Panc1 (cell line): Measurements from ENCODE around the gene NCK1. TPM values are rescaled to one million over a fixed set of nuclear protein-coding genes. Genes with fewer than 3 reads are reported as not detected.

Experiments used
- ATAC-seq: fragments of 200-7000 bp; cut with Tn5 transposase; 2 replicates; pipeline ENCODE4 v1.9.1; 2020; ENCODE audit warnings: mild to moderate bottlenecking, moderate library complexity
- BruUV-seq: library from RNA; stranded (reverse); fragments of 400-500 nt; replicated peaks from 2 replicates; lab custom pipeline; 2021; lab: Mats Ljungman, UMichigan
- CTCF ChIA-PET: fragments of 300-600 bp; sonication (Branson Sonifier 250); formaldehyde crosslinking; loops from one replicate; lab custom pipeline; 2022; ENCODE audit warnings: antibody characterized with exemption; lab: Charles Lee
- POLR2A ChIA-PET: fragments of 300-600 bp; sonication (Branson Sonifier 250); formaldehyde crosslinking; loops from one replicate; lab custom pipeline; 2022; ENCODE audit warnings: antibody characterized with exemption; lab: Charles Lee
- DNase-seq: peaks from one replicate; pipeline ENCODE4 v3.0.0-alpha.2; 2010; ENCODE audit warnings: low read depth, low spot score
- H3K27ac ChIP-seq: 2 replicates; pipeline ENCODE4 v1.5.1; 2011; ENCODE audit warnings: mild to moderate bottlenecking, low read length, inconsistent platforms
- H3K27me3 ChIP-seq: fragments of 200-500 bp; sonication (Bioruptor generic); 2 replicates; pipeline ENCODE4 v1.6.0; 2014; ENCODE audit warnings: low read length, inconsistent platforms; ENCODE audit not compliant: control insufficient read depth, insufficient read depth
- H3K36me3 ChIP-seq: fragments of 200-500 bp; sonication (Bioruptor generic); 2 replicates; pipeline ENCODE4 v1.5.1; 2014; ENCODE audit warnings: inconsistent platforms, mild to moderate bottlenecking, low read length, moderate library complexity; ENCODE audit not compliant: control insufficient read depth, insufficient read depth
- H3K4me1 ChIP-seq: 2 replicates; pipeline ENCODE4 v1.5.1; 2011; ENCODE audit warnings: inconsistent platforms, mild to moderate bottlenecking, low read length, moderate library complexity; ENCODE audit not compliant: control insufficient read depth, insufficient read depth
- H3K4me3 ChIP-seq, 2 experiments: 2 replicates each; pipeline ENCODE4 v1.5.1; 2011 to 2012; ENCODE audit warnings: low read depth in 2 of 2, low read length in 2 of 2, mild to moderate bottlenecking in 2 of 2, inconsistent platforms in 1 of 2, moderate library complexity in 1 of 2
- H3K9me3 ChIP-seq: fragments of 200-500 bp; sonication (Bioruptor generic); 2 replicates; pipeline ENCODE4 v1.5.1; 2014; ENCODE audit warnings: low read depth, mild to moderate bottlenecking, inconsistent platforms, low read length, moderate library complexity; ENCODE audit not compliant: control insufficient read depth, insufficient read depth
- CTCF ChIP-seq: fragments of 450-650 bp; IDR thresholded peaks from 2 replicates; pipeline ENCODE4 v1.5.1; 2017; ENCODE audit warnings: mild to moderate bottlenecking
- POLR2AphosphoS5 ChIP-seq: IDR thresholded peaks from 2 replicates; pipeline ENCODE4 v1.6.1; 2012; ENCODE audit warnings: mild to moderate bottlenecking, low read depth, low read length, moderate library complexity
- REST ChIP-seq, 2 experiments: IDR thresholded peaks; 2 replicates each; pipeline ENCODE4 v1.6.1; 2011 to 2012; ENCODE audit warnings: low read depth in 2 of 2, control low read depth in 1 of 2, low read length in 1 of 2, mild to moderate bottlenecking in 1 of 2, moderate library complexity in 1 of 2; ENCODE audit not compliant: insufficient read depth in 1 of 2
- SIN3A ChIP-seq: IDR thresholded peaks from 2 replicates; pipeline ENCODE4 v1.6.1; 2012; ENCODE audit warnings: low read depth, mild to moderate bottlenecking, low read length, moderate library complexity, borderline replicate concordance; ENCODE audit not compliant: insufficient read depth
- TCF7L2 ChIP-seq: IDR thresholded peaks from 2 replicates; pipeline ENCODE4 v1.6.1; 2011; ENCODE audit warnings: mild to moderate bottlenecking, low read depth, low read length, inconsistent platforms
- in situ Hi-C: cut with HindIII; loops from 2 replicates; pipeline ENCODE4 v1.10.0; 2016; ENCODE audit warnings: low sequenced_read_pairs, low pct_unique_long_range_greater_than_20kb
- intact Hi-C: fragments of 100-400 bp; cut with micrococcal nuclease; formaldehyde crosslinking; loops from one replicate; pipeline ENCODE4 v1.10.0; 2022; ENCODE audit not compliant: unreplicated experiment
- total RNA-seq: library from RNA; stranded (reverse); gene quantifications from one replicate; pipeline ENCODE4 v1.2.1, GENCODE V29; 2021; ENCODE audit not compliant: unreplicated experiment

Gene NCK1
- total RNA-seq, 1 experiment from 2014 or later: 43.5 TPM

GRCh38 chr3:136973352-136973751 lies 111.3 kb downstream of the NCK1 start:
- POLR2A ChIA-PET: no interaction called here

GRCh38 chr3:136974670-136975069 lies 112.7 kb downstream of the NCK1 start:
- CTCF ChIA-PET: no interaction called here
- Histone ChIP-seq H3K4me1 (no peaks in the 10 kb centered on the region), H3K4me3 (no peak overlapping the region), H3K27me3 (no peaks in the 10 kb centered on the region), H3K27ac (no peak overlapping the region), H3K9me3 (peaks cover 4% of the 10 kb centered on the region; the same call in 1 of the 2 replicates), H3K36me3 (no peaks in the 10 kb centered on the region)
- POLR2A ChIA-PET: no interaction called here
- no peak for ATAC-seq
- TF ChIP-seq POLR2AphosphoS5 (no peak), TCF7L2 (no peak), SIN3A (no peak), CTCF (no peak), REST (IDR thresholded peaks at IDR 0.05; ENCODE audit: insufficient read depth in 1 of 2, low read depth in 2 of 2, low read length in 1 of 2) (no peak)
- in situ Hi-C loops: no loop called here
- DNase-seq: no peak
- BruUV-seq: no TSS peak
- intact Hi-C loops: no loop called here

More at GRCh38 chr3:136973352-136973751, 111.3 kb downstream of the NCK1 start:
- Histone ChIP-seq H3K36me3 (no peaks in the 10 kb centered on the region), H3K27ac (no peak overlapping the region), H3K27me3 (no peaks in the 10 kb centered on the region), H3K4me1 (no peaks in the 10 kb centered on the region), H3K9me3 (peaks cover 4% of the 10 kb centered on the region; the same call in 1 of the 2 replicates), H3K4me3 (no peak overlapping the region)
- CTCF ChIA-PET: no interaction called here
- BruUV-seq: no TSS peak
- TF ChIP-seq POLR2AphosphoS5 (no peak), CTCF (no peak), REST (IDR thresholded peaks at IDR 0.05; ENCODE audit: insufficient read depth in 1 of 2, low read depth in 2 of 2, low read length in 1 of 2) (no peak), TCF7L2 (no peak), SIN3A (no peak)
- in situ Hi-C loops: no loop called here
- intact Hi-C loops: no loop called here
- DNase-seq (no peak), ATAC-seq (no peak)
